Occipital lobe (tissue), 2 donors: ENCODE results near the gene ADAMTS17. TPM values are rescaled to one million over a fixed set of nuclear protein-coding genes. Genes with fewer than 3 reads are reported as not detected.

Experiments used
- DNase-seq: peaks from one replicate; lab custom pipeline; 2025; lab: John Stamatoyannopoulos, UW
- total RNA-seq: library from RNA; depleted of rRNA; stranded (reverse); fragments of >200 nt; gene quantifications from one replicate; pipeline ENCODE4 v1.2.3, GENCODE V29; 2014

ADAMTS17 gene
- total RNA-seq, 1 donor from 2014 or later, result 5.1 TPM

DNA sequence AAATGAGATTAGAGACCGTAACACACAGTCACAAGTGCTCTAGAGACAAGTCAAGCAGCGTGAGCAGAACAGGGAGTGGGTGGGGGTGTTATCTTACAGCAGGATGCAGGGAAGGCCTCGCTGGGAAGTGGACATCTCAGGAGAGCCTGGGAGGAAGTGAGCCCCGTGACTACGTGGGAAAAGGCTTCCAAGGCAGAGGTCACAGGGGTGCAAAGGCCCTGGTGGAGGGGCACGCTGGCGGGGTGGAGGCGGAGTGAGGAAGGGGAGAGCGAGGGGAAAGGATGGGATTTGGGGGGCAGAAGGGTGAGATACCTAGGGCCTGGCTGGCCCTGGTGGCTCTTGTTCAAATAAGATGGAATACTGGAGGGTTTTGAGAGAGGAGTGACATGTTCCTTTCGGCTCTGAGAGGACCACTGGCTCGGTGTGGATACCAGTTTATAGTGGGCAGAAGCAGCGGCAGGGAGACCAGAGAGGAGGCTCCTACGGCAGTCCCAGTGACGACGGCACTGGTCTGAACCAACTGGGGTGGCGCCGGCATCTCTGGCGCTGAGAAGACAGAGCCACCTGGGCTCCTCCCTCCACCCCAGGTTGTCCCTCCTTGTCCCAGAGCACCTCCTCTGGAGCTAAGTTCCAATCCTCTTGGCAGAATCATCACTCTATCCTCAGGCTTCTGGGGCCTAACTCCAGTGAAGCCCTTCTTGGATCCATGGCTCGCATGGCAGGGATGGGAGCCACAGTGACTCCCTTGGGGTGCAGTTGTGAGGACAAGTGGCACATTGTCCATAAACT is 342.3 kb downstream of the ADAMTS17 start:
- no peak for DNase-seq

- no peak for DNase-seq
Observed at GRCh38 chr15:99998661-99999101, 343.1 kb downstream of the ADAMTS17 start.

GRCh38 chr15:99997112-99997651 is 344.6 kb downstream of the ADAMTS17 start:
- DNase-seq, result no peak

DNA sequence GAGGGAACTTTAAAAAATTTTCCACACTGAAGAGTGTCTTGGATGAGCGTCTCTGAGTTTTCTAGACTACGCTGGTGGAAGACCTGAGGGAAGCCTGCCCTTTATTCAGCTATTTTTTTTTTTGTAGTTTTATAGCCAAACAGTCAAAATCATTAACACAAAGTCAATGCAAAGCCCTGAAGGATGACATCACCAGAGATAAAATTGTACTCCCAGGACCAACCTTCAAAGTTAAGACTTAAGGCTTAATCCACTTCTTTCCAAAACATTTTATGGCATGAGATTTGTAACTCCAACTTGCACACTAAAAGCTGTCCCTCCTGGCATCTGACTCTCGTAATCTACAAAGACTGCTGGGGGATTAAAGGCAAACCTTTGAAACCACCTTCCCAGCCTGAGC is 345.1 kb downstream of the ADAMTS17 start:
- no peak for DNase-seq

DNA sequence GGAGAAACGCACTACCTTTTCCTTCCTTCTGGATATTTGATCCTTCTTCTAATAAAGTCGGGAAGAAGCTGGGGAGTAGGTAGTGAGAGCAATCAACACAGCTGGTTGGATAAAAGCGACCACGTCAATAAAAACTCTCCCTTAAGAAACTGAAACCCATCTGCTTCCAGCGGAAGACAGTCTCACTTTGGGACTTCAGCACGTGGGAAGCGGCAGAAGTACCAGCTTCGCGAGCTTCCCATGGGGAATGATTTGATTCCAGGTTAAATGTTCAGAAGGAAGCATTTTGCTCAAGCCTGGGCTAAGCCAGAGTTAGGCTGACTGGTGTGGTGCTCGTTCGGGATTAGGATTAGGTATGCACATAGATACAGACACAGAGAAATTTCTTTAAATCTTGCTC is 346.2 kb downstream of the ADAMTS17 start:
- no peak for DNase-seq

- no peak for DNase-seq
Observed at GRCh38 chr15:99994849-99995248, 346.9 kb downstream of the ADAMTS17 start.

- DNase-seq, result no peak
Observed at GRCh38 chr15:99993681-99994131, 348.1 kb downstream of the ADAMTS17 start.

DNA sequence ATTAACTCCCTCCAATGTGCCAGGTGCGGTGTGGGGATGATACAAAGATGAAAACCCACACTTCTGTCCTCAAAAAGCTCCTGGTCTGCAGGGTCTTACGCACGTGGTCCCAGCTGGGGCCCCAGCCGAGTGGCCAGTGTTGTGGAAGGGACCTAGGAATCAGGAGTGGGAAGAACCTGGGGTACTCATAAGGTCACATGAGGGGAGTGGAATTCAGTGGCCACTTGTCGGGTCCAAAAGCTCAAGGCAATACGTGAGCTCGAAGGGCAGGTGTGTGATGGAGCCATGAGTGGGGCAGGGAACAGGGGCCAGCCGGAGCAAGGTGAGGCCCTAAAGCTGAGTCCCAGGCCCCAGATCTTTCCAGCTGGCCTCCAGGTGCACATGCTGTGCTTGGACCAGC is 348.5 kb downstream of the ADAMTS17 start:
- no peak for DNase-seq

GRCh38 chr15:99992611-99993231 is 349.1 kb downstream of the ADAMTS17 start:
- DNase-seq, result no peak

GRCh38 chr15:99989095-99989494 is 352.7 kb downstream of the ADAMTS17 start:
- DNase-seq, result no peak

DNA sequence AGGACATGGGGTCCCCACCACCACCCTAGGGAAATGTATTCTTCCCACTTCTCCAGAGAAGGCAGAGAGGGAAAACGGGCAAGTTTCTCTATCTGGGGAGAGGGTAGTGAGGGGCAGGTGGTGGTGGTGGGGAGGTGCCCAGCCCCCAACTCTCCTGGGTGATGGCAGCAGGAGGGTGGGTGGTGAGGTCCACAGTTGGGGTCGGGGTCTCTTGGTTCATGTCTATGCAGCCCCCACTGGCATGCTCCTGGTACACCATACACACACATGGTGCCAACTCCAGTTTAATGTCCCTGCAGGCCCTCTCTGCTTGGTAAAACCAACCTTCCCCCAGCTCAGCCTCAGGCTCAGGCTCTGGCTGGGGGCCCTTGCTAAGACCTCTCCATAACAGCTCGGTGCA is 354.1 kb downstream of the ADAMTS17 start:
- DNase-seq, result no peak

GRCh38 chr15:99987119-99987506 is 354.7 kb downstream of the ADAMTS17 start:
- DNase-seq, result no peak

DNA sequence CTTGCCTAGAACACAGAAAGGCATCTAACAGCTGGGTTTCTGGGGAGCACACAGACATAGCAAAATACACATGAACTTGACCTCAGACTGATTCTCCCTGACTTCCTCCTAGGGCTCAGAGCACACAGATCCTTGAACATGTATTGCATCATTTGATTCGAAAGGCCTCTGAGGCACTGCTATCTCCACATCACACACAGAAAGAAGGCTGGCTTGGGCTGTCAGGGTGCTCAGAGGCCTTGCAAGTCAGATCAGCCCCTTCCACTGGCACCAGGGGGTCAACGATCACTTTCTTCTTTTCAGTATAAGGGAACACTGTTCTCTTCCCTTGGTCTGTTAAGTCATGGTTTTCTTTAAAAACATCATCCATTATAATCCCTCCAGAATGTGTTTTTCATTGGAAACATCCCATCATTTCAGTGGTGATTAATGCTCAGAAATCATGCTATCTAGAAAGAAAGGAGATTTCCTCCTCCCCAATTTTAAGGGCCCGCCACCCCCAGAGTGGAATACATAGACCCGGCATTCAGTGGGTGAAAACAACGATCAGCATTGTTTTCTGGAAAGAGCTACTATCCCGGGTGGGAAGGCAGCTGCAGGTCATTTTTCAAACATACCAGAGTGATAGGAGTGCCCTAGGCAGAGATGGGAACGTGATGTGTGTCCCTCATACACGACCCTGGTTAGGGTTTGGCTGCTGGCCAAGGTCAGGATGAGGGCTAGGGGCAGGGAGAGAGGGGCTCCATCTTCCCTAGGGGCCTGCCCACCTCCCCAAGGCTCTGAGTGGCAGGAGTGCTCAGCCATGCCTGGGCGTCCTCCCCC is 355.3 kb downstream of the ADAMTS17 start:
- DNase-seq, result no peak

DNA sequence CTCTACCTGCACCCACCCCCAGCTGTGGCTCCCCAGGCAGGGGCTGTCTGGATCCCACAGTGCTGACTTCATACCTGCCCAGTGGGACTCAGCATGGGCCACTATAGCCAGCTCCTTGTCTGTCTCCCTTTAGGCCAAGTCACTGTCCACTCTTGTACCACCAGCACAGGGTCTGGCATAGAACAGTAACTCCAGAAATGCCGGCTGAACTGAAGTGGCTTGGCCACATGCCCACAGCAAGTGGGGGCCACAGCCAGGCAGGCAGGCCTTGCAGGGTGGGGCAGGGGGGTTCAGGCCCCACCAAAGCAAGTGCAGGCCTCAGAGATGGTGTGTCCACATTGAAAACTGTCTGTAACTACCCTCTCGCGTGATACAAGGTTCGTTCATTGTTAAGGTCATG is 355.9 kb downstream of the ADAMTS17 start:
- no peak for DNase-seq

GRCh38 chr15:99984491-99985243 is 357.1 kb downstream of the ADAMTS17 start:
- no peak for DNase-seq

DNA sequence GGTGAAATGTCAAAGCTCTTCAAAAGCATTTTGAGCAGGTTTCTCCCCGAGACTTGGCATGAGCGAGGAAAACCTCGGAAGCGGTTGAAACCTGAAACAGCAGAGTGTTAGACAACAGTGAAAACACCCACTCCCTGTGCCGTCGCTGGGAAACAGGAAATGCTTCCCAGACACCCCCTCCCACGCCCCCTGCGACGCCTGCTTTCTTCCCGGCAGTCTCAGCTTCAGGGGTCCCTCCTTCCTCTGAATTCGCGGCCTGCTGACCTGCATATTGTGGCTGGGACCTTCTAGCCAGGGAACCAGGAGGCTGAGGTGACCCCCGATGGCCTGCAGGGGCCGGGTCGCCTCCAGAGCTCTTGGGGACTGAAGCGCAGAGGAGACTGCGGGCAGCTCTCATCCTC is 357.9 kb downstream of the ADAMTS17 start:
- no peak for DNase-seq

GRCh38 chr15:99983171-99983885 is 358.4 kb downstream of the ADAMTS17 start:
- DNase-seq, result no peak

GRCh38 chr15:99982662-99983061 is 359.1 kb downstream of the ADAMTS17 start:
- DNase-seq, result no peak

DNA sequence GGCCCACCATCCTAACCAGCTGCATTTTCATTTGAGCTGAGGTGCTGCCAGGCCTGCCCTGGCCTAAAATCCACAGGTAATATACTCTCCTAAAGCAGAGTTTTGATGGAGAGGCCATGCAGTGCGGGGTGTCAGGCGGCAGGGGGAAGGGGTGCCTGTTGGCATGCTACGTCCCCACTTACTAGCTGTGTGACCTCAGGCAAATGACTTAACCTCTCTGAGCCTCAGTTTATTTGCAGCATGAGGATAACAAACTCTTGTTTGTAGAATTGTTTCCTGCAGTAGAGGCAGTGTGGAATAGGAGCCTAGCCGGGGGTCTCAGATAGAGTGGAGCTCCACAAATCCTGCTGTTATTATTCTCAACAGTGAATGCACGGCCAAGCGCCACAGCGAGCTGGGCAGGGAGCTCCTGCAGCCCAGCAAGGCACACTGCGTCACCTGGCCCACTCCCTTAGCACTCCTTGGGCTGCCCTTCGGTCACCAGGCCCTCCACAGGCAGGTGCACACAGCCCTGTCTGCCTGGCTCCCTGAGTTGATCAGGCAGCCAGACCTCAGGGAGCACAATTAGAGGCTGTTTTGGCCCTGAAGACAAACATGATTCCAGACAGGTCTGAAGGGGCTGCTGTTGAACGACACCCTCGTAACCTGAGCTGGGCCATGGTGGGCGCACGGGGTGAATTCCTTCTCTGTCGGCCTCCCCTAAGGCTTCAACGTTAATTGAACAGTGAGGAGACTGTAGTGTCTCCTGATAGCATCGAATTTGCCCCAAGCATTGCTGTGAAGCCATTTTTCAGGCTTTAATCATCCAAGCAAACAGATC is 359.7 kb downstream of the ADAMTS17 start:
- no peak for DNase-seq
